CD4-positive, alpha-beta T cell (primary cell): ENCODE measurements around the gene CTR9. TPM values are rescaled to one million over a fixed set of nuclear protein-coding genes. Genes with fewer than 3 reads are reported as not detected.

ENCODE experiments used
- ATAC-seq: fragments of 200-7000 bp; cut with Tn5 transposase; one replicate; pipeline ENCODE4 v1.10.0; 2022; ENCODE audit warnings: mild to moderate bottlenecking; ENCODE audit not compliant: poor library complexity
- CTCF ChIA-PET: fragments of 350-600 bp; sonication (Branson Sonifier 250); formaldehyde crosslinking; loops from one replicate; lab custom pipeline; 2021; ENCODE audit warnings: antibody characterized with exemption, inconsistent platforms; lab: Charles Lee
- POLR2A ChIA-PET: fragments of 350-600 bp; sonication (Branson Sonifier 250); formaldehyde crosslinking; loops from one replicate; lab custom pipeline; 2021; ENCODE audit warnings: antibody characterized with exemption, inconsistent platforms; lab: Charles Lee
- DNase-seq, 14 experiments: peaks; one replicate each; pipeline ENCODE4 v3.0.0-alpha.2; 2013 to 2020; ENCODE audit warnings: mixed read lengths in 2 of 14
- H3K27ac ChIP-seq, 2 donors: one replicate each; pipeline versions ENCODE4 v1.5.1 to v1.7.0; 2013; ENCODE audit warnings: low read length in 2 of 2, low read depth in 1 of 2, mild to moderate bottlenecking in 1 of 2
- H3K27me3 ChIP-seq, 2 experiments: 1 replicate in 1 of 2; 2 replicates in 1 of 2; pipeline versions ENCODE4 v1.6.1 to v1.7.0; 2013; ENCODE audit warnings: low read length in 2 of 2, control low read depth in 1 of 2, mild to moderate bottlenecking in 1 of 2, moderate library complexity in 1 of 2; ENCODE audit not compliant: insufficient read depth in 2 of 2, control insufficient read depth in 1 of 2
- H3K36me3 ChIP-seq: one replicate; pipeline ENCODE4 v1.6.1; 2013; ENCODE audit warnings: low read length, control low read depth; ENCODE audit not compliant: insufficient read depth
- H3K4me1 ChIP-seq: one replicate; pipeline ENCODE4 v1.6.1; 2013; ENCODE audit warnings: low read length, control low read depth; ENCODE audit not compliant: insufficient read depth
- H3K4me3 ChIP-seq: one replicate; pipeline ENCODE4 v1.5.1; 2013; ENCODE audit warnings: mild to moderate bottlenecking, low read length, moderate library complexity
- H3K9me3 ChIP-seq, 2 experiments: 1 replicate in 1 of 2; 2 replicates in 1 of 2; pipeline versions ENCODE4 v1.6.1 to v1.7.0; 2013; ENCODE audit warnings: low read length in 2 of 2, mild to moderate bottlenecking in 2 of 2, control low read depth in 1 of 2, moderate library complexity in 1 of 2; ENCODE audit not compliant: control insufficient read depth in 1 of 2, insufficient read depth in 1 of 2
- H3K27ac Mint-ChIP-seq: one replicate; pipeline ENCODE4 v1.8.0; 2020; ENCODE audit warnings: mixed read lengths
- H3K27me3 Mint-ChIP-seq: one replicate; pipeline ENCODE4 v1.8.0; 2021; ENCODE audit warnings: mixed read lengths
- H3K36me3 Mint-ChIP-seq: one replicate; pipeline ENCODE4 v1.8.0; 2021; ENCODE audit warnings: low read depth, mixed read lengths
- H3K4me1 Mint-ChIP-seq: one replicate; pipeline ENCODE4 v1.8.0; 2021; ENCODE audit warnings: low read depth, mixed read lengths
- H3K4me3 Mint-ChIP-seq: one replicate; pipeline ENCODE4 v1.8.0; 2020; ENCODE audit warnings: mild to moderate bottlenecking, mixed read lengths
- H3K9me3 Mint-ChIP-seq: one replicate; pipeline ENCODE4 v1.8.0; 2020; ENCODE audit warnings: mixed read lengths
- intact Hi-C, 2 experiments: fragments of 100-400 bp; cut with DNase I in 1 of 2; cut with micrococcal nuclease in 1 of 2; formaldehyde crosslinking; loops; one replicate each; pipeline versions ENCODE4 v1.15.1 to v1.9.0; 2023 to 2025; cut with DNase I, micrococcal nuclease
- total RNA-seq, 174 experiments: library from RNA in 2 of 174; stranded (reverse) in 2 of 174; gene quantifications; one replicate each; pipeline ENCODE4 v1.2.3 and lab custom pipeline; 2021 to 2026
- TF ChIP-seq, protein P1 (sequence below): fragments of 200-600 bp; IDR thresholded peaks from one replicate; pipeline ENCODE4 v1.8.0; 2022; ENCODE audit warnings: antibody characterized with exemption, mild to moderate bottlenecking

The CTR9 gene
- total RNA-seq, 2 experiments from 2014 or later = 34.0 to 34.7 TPM

DNA sequence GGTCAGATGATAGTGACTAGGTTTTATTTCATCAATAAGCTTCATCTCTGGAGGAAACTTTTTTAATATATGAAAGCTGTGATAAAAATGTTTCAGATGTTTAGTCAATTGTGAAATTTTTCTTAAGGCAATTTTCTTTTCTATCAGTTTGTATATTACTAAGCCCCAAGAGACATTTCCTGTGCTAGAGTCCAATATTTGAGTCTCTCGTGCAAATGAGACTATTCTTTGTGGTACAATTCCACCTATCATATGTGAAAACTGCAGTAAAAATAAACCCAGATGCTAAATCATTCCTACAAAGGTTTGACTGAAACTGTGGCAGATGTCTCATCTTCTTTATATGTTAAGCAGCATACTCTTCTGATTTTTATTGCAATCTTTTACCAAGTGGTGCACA is 28.0 kb downstream of the CTR9 start:
- H3K9me3 Mint-ChIP-seq = no peaks in the 10 kb centered on the region
- no peak for ATAC-seq
- TF ChIP-seq, protein P1, sequence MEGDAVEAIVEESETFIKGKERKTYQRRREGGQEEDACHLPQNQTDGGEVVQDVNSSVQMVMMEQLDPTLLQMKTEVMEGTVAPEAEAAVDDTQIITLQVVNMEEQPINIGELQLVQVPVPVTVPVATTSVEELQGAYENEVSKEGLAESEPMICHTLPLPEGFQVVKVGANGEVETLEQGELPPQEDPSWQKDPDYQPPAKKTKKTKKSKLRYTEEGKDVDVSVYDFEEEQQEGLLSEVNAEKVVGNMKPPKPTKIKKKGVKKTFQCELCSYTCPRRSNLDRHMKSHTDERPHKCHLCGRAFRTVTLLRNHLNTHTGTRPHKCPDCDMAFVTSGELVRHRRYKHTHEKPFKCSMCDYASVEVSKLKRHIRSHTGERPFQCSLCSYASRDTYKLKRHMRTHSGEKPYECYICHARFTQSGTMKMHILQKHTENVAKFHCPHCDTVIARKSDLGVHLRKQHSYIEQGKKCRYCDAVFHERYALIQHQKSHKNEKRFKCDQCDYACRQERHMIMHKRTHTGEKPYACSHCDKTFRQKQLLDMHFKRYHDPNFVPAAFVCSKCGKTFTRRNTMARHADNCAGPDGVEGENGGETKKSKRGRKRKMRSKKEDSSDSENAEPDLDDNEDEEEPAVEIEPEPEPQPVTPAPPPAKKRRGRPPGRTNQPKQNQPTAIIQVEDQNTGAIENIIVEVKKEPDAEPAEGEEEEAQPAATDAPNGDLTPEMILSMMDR = no peak
- ChIA-PET CTCF (no interaction called here), POLR2A (no interaction called here)
- Histone ChIP-seq H3K27ac (no peak overlapping the region), H3K9me3 (no peaks in the 10 kb centered on the region), H3K36me3 (peaks cover 57% of the 10 kb centered on the region), H3K4me1 (no peaks in the 10 kb centered on the region), H3K4me3 (no peak overlapping the region), H3K27me3 (no peaks in the 10 kb centered on the region)
- DNase-seq = no peak
- H3K4me3 Mint-ChIP-seq = no peak overlapping the region
- no peaks in the 10 kb centered on the region for H3K27me3 Mint-ChIP-seq
- intact Hi-C loops = no loop called here
- no peaks in the 10 kb centered on the region for H3K4me1 Mint-ChIP-seq
- peaks cover 44% of the 10 kb centered on the region for H3K36me3 Mint-ChIP-seq
- no peak overlapping the region for H3K27ac Mint-ChIP-seq

DNA sequence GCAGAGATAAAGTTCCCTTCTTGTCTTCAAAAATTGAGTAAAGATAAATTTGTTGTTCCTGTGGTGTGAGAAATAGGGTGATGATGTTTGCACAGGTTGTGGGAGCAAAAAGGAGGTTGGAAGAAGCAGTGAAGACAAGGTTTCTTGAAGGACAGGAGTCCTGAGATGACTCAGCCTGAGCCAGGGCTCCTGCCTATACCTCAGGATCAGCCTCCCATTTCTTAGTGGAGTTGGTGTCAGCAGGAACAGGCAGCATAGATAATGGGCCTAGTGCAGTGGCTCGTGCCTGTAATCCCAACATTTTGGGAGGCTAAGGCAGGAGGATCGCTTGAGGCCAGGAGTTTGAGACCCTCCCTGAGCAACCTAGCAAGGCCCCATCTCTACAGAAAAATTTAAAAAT is 29.0 kb downstream of the CTR9 start:
- no peak overlapping the region for H3K4me3 Mint-ChIP-seq
- ATAC-seq = no peak
- no peaks in the 10 kb centered on the region for H3K27me3 Mint-ChIP-seq
- no peak overlapping the region for H3K27ac ChIP-seq
- DNase-seq = no peak
- H3K4me3 ChIP-seq = no peak overlapping the region
- peaks cover 47% of the 10 kb centered on the region for H3K36me3 ChIP-seq
- H3K9me3 Mint-ChIP-seq = no peaks in the 10 kb centered on the region
- intact Hi-C loops = no loop called here
- H3K36me3 Mint-ChIP-seq = peaks cover 44% of the 10 kb centered on the region
- H3K4me1 Mint-ChIP-seq = no peaks in the 10 kb centered on the region
- H3K27ac Mint-ChIP-seq = no peak overlapping the region
- no peaks in the 10 kb centered on the region for H3K4me1 ChIP-seq
- H3K27me3 ChIP-seq = no peaks in the 10 kb centered on the region
- CTCF ChIA-PET = interaction anchor here (0.6 to 1.0 kb wide), 2 partner anchors 9 to 14 kb away, joined by 3 to 5 read pairs; no protein-coding TSS in a partner anchor
- TF ChIP-seq, protein P1 = no peak
- no peaks in the 10 kb centered on the region for H3K9me3 ChIP-seq
- POLR2A ChIA-PET = interaction anchor here (0.9 kb wide), 1 partner anchor 28 kb away, joined by 3 read pairs; no protein-coding TSS in a partner anchor

DNA sequence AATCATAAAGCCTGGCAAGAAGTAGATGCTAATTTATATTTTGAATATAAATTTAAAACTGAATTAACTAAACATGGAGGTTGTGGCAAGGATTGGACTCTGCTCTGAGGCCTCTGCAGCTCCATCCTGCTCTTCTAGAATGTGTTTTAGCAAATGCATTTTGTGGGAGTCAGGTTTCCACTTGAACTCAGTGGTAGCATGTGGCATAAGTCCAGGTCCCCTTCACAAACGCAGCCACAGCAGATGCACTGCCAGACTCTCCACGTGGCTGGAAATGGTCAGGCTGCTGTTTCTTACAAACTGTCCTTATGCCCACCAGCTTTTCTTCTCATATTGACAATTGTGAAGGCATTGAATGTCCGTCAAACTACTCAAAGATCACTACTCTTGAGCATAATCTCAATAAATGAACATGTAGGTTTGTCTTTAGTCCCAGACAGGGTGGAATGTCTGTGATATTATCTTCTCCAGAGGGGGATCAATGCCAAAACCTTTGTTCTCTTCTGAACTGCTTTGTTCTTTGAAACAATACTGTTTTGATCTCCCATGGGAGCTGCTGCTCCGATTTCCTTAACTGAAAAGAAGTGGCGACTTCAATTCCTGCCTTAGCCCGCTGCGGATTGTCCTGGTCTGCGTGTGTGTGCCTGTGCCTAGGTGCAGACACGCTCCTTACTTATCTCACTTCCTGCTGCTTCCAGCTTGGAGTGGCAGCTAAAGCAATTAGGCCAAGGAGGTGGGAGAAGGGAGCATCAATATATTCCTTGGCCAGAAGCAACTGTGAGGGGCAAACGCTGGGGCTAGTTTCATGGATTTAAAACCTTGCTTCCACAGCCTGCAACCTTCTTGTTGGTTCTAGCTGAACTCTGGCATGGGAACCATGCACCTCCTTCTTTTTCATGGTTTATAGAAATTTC is 33.4 kb downstream of the CTR9 start:
- intact Hi-C loops = no loop called here
- no peak overlapping the region for H3K27ac Mint-ChIP-seq
- CTCF ChIA-PET = no interaction called here

More for the DNA sequence above, 33.4 kb downstream of the CTR9 start:
- DNase-seq (no peak), ATAC-seq (no peak)
- TF ChIP-seq, protein P1 = no peak
- POLR2A ChIA-PET = no interaction called here
- Mint-ChIP-seq H3K9me3 (no peaks in the 10 kb centered on the region), H3K36me3 (peaks cover 8% of the 10 kb centered on the region), H3K27me3 (no peaks in the 10 kb centered on the region), H3K4me1 (no peaks in the 10 kb centered on the region), H3K4me3 (no peak overlapping the region)
- Histone ChIP-seq H3K4me1 (no peaks in the 10 kb centered on the region), H3K4me3 (no peak overlapping the region), H3K36me3 (peaks cover 4% of the 10 kb centered on the region), H3K27ac (no peak overlapping the region), H3K27me3 (no peaks in the 10 kb centered on the region), H3K9me3 (no peaks in the 10 kb centered on the region)
